Activated naive CD4-positive, alpha-beta T cell treated with anti-CD3 and anti-CD28 coated beads, Interleukin-2, amount 50 U/mL, for 72 hours (primary cell): ENCODE data around the gene DAPK3. TPM values are rescaled to one million over a fixed set of nuclear protein-coding genes. Genes with fewer than 3 reads are reported as not detected.
A peak's percentile ranks its signal among the peaks of the same experiment; 100 is the strongest.
"Not testable (repeated sequence)": the region's sequence is repeated elsewhere in the genome, so short reads cannot be mapped to it uniquely, and the experiment has no call there.

Experiments
- ATAC-seq, 2 donors: fragments of 150-1000 bp; cut with Tn5 transposase; 2 replicates each; pipeline ENCODE4 v1.10.0; 2021; ENCODE audit warnings: mild to moderate bottlenecking in 2 of 2, moderate library complexity in 2 of 2
- DNase-seq, 2 donors: peaks; one replicate each; pipeline ENCODE4 v3.0.0; 2021 to 2022; ENCODE audit warnings: low spot score in 2 of 2
- H3K27ac Mint-ChIP-seq, 2 donors: one replicate each; pipeline ENCODE4 v1.8.0; 2022; ENCODE audit warnings: mild to moderate bottlenecking in 2 of 2, mixed read lengths in 2 of 2
- H3K36me3 Mint-ChIP-seq, 2 donors: one replicate each; pipeline ENCODE4 v1.8.0; 2022; ENCODE audit warnings: mixed read lengths in 2 of 2
- H3K9me3 Mint-ChIP-seq, 2 donors: one replicate each; pipeline ENCODE4 v1.8.0; 2022; ENCODE audit warnings: mixed read lengths in 2 of 2
- total RNA-seq, 2 donors: library from RNA; stranded (reverse); gene quantifications; one replicate each; pipeline ENCODE4 v1.2.3, GENCODE V29; 2022

DAPK3 gene
- 10 to 100 TPM; 28.4 to 61.4 TPM for total RNA-seq

DNA sequence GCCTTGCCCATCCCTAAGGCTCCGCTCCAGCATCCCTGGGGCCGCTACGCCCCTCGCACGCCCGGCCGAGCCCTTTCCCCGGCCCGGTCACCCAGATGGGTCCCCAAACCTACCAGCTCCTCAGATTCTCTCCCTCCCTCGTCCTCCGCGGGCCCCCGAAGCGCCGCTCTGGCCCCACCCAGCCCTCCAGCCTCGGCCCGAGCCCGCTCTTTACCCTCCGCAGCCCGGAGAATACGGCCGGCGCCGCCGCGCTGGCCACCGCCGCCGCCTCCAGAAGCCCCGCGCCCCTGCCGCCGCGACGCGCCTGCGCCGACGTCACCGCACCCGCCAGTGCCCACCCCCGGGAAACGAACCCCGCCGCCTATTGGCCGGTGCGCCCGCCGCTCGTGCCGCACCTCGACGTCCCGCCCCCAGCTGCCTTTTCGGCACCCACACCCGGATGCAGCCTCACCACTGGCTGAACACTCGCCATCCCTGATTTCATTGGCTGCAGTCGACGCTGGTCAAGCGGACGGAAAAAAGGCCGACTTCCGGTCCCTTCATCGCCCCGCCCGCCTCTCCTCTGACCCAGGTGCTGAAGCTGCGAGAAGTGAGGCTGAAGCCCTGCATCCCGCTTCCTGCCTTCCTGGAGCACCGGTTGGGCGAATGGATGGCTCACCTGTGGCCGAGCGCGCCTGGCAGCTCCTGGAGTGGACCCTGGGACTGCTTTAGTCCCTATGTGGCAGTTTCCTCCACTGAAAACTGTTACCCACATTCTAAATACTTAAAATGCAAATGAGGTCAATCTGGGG, at the start of gene DAPK3:
TSS of gene DAPK3 (minus strand) at position 292 of the 791 bp plus-strand sequence. CDS start 1,364 bp downstream, outside the sequence.
- peak within 1 kb of the TSS; percentile 94 to 97 for H3K27ac Mint-ChIP-seq
- ATAC-seq (peak; percentile 81 to 97), DNase-seq (peak; percentile 96 to 98)
- no peaks in the 10 kb centered on the region for H3K9me3 Mint-ChIP-seq
- peaks cover 8 to 10% of the 10 kb centered on the region in 2 donors for H3K36me3 Mint-ChIP-seq

DNA sequence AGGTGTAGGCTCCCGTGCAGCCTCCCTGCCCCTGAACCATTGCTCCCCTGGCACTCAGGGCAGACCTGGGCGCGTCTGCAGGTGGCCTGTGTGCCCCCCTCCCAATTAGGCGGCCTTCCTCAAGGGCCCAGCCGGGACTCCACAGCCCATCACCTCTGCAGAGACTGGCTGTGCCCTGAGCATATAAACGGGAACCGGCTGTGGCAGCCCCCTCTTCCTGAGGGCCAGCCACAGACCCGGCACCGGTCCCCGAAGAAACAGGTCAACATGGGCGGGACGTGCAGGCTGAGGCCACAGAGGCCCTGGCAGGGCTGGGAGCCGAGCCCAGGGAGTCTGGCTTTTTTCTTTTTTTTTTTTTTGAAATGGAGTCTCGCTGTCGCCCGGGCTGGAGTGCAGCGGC, 48.7 kb upstream of the DAPK3 start:
- Mint-ChIP-seq H3K9me3 (no peaks in the 10 kb centered on the region), H3K36me3 (peaks cover 0 to 5% of the 10 kb centered on the region in 2 donors), H3K27ac (no peak overlapping the region)
- ATAC-seq (no peak), DNase-seq (no peak)

DNA sequence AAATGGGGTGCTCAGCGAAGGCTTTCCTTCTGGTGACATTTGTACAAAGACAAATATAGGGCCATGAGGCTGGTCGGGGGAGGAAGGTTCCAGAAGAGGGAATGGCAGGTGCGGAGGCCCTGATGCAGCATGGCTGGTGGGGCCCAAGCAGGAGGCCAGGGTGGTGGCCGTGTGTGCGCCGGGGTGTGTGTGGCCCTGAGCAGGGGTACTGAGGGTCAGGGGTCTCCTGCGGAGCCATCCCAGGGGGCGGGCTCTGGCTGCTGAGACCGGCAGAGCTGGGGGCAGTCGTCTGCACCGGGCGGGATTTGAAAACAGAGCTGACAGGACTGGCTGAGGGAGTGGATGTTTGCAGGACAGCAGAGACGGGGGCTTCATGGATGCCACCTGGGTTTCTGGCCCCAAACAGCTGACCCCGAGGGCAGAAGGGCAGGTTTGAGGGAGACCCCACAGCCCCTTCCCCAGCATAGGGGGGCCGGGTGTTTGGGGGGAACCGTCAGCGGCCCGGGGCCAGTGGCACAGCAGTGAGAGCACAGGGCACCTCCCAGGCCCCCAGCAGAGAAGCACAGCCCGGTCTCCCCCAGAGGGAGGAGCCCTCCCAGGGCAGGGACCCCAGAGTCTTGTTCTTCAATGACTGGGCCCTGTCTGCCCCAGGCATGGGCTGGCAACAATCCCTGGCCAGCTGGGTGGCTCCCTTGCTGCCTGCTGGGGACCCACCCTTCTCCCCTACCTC, 48.0 kb upstream of the DAPK3 start:
- DNase-seq (no peak), ATAC-seq (no peak)
- Mint-ChIP-seq H3K27ac (peak overlapping the region; percentile 39 to 86), H3K36me3 (peaks cover 0 to 5% of the 10 kb centered on the region in 2 donors), H3K9me3 (no peaks in the 10 kb centered on the region)

DNA sequence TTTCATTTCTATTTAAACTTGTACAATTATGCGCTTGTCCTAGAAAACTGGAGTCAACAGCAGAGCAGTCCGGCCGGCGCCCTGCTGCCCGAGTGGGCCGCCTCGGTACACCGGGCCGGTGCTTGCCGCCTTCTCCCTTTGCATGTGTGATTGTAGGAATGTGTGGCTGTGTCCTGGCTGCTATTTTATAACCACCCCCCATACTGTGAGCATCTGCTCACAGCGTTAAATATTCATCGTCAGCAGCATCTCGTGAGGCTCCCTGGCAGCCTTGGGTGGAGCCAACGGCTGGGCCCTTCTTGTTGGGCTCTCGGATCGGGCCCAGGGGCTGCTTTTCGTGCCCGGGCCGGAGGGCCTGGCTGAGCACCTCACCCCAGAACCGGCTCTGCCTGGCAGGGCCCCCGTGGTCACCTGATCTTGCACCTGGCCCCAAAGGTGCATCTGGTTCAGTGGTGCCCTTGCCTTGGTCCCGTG, 47.3 kb upstream of the DAPK3 start:
- H3K27ac Mint-ChIP-seq: peak overlapping the region; percentile 39 to 86
- no peak for DNase-seq

DNA sequence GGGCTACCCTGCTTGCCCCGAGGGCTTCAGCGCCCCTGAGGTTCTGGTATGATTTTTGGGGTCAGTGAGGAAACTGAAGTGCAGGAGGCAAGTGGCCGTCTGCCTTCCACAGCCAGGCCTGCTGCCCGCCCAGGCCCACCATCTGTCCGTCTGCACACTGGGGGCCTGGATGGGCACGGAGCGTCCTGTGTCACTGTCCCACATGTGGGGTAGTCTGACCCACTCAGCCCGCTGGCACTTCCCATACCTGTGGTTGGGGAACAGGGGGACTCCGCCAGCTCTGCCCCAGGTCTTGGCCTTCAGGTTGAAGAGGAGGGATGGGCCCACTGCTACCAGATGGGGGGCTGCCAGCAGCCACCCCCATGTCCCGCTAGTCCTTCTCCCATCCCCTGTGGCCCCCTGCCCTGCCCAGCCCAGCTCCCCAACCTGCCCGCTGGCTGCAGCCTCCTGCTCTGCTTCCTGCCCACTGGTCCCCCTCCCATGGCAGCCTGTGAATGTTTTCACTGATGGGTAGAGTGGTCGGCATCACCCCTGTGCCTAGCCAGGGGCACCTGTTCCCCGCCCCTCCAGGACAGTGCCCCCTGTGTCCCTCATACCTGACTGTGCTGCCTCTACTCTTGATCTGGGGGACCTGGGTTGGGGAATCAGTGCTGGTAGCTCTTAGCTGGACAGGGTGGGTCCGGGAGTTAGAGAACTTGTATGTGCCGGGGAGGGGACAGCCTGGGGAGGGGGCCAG, 46.2 kb upstream of the DAPK3 start:
- Mint-ChIP-seq H3K36me3 (peaks cover 0 to 3% of the 10 kb centered on the region in 2 donors), H3K27ac (no peak overlapping the region), H3K9me3 (no peaks in the 10 kb centered on the region)
- ATAC-seq (no peak), DNase-seq (no peak)

More for the DNA sequence above, 47.3 kb upstream of the DAPK3 start:
- H3K36me3 Mint-ChIP-seq: peaks cover 0 to 5% of the 10 kb centered on the region in 2 donors
- ATAC-seq: no peak
- H3K9me3 Mint-ChIP-seq: no peaks in the 10 kb centered on the region

DNA sequence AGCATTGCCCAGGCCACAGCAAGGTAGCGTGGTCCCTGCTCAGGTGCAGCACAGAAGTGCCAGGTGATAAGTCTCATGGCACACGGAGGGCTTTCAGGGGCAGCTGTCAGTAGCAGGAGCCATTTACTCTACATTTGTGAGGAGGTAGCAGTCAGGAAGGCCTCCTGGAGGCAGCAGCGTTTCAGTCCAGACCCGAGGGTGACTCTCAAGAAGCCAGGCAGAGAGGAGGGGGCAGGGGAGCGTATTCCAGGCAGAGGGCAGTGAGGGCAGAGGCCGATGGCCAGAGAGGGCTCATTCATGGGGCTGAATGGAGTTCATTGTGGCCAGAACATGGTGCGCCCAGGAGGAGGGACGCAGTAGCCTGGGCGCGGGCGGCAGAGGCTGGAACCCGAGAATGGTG, 45.6 kb upstream of the DAPK3 start:
- Mint-ChIP-seq H3K27ac (no peak overlapping the region), H3K36me3 (no peaks in the 10 kb centered on the region)
- no peak for DNase-seq

DNA sequence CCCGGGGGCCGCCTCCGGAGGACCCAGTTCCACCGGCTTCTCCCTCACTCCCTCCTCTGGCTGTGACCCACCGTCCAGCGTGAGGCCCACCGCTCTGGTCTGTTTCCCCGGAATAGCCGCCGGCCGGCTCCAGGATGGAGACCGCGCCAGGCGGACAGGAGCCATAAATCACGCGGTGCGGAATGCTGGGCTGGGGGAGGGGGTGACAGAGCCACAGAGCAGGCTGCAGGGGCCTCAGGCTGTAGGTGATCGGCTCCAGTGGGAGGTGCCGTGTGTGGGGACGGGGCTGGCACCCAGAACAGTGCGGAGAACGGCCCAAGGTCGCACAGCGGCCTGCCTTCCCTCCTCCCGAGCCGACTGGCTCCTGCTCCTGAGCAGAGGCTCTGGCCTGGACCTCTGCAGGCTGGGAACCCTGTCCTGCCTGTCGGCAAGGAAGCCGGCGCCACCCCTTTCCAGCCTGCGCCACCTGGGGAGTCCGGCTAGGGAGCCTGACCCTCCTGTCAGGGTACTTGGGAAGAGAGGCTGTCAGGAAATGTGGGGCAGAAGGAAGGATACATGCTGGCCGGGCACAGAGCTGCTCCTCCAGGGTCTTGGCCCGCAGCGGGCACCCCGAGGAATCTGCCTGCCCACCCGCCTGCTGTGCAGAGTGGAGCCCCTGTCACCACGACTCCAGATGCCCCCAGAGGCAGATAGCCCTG, 45.0 kb upstream of the DAPK3 start:
- ATAC-seq: no peak
- Mint-ChIP-seq H3K36me3 (no peaks in the 10 kb centered on the region), H3K9me3 (no peaks in the 10 kb centered on the region), H3K27ac (no peak overlapping the region)
- no peak for DNase-seq

More for the DNA sequence above, 45.6 kb upstream of the DAPK3 start:
- no peak for ATAC-seq
- no peaks in the 10 kb centered on the region for H3K9me3 Mint-ChIP-seq

DNA sequence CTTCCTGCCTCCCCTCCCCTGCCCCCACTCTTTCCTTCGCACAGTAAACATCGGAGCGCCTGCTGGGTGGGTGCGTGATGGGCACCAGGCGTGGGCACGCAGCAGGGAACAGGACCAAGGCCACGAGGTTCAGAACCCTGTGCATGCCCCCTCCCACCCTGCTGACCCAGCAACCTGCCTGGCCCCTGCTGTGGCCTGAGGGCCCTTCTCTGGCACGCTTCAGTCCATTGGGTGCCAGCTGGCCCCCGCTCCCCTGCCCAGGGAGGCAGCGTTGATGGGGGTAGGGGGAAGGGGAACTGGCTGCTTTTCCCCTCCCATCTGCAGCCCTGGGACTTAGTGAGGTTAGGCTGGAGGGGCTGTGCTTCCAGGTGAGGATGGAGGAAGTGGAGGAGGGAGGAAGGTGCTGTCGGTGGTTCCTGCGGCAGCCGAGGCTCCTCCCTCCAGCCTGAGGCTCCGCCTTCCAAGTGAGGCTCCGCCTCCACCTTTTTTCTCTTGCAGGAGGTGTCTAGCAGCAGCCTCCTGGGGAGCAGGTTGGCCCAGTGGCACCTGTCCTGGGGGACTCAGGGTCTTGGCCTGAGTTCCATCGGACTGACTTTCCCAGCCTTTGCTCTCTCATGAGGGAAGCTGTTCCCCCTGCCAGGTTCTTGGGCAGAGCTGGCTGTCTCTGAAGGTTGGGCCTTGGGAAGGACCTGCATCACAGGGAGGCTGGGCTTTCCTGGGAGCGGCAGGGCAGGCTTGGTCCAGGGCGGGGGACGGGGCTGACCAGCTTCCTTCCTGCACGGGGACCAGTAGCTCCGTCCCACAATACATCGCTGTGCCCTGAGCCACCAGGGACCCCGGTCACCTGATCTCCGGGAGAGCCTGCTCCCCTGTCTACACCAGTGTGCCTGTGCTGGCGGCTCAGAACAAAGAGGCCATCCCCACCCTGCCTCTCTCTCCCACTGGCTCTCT, 43.9 kb upstream of the DAPK3 start:
- Mint-ChIP-seq H3K27ac (no peak overlapping the region), H3K9me3 (no peaks in the 10 kb centered on the region), H3K36me3 (no peaks in the 10 kb centered on the region)
- DNase-seq (peak in 1 of 2 donors; percentile 53), ATAC-seq (peak; percentile 15 to 59)

DNA sequence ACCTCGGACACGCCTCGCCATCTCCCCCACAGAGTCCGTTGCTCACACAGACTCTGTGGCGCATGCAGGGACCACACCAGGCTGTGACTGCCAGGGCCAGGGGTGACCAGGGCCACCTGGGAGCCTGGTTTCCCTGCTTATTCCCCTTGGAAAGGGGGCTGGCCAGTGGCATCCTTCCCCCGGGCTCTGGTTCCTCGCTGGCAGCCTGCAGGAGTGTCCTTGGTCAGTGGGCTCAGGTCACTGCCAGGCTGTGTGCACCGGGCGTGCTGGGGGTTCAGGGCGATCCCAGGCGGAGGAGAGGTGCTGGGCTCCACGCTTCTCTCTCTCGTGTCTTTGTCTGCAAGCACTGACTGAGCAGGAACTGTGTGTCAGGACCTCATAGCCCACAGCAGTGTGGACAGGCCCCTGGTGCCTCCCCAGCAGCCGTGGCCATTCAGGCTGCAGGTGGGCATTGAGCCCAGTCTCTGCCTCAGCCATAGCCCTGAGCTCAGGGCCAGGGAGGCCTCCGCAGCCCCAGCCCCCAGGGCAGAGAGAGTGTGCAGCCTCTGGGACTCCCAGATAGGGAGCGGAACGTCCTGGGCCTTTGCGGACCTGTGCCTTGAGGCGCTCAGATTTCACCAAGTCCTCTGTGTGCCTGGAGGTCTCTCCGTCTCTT, 43.1 kb upstream of the DAPK3 start:
- DNase-seq: no peak
- no peak for ATAC-seq
- Mint-ChIP-seq H3K9me3 (no peaks in the 10 kb centered on the region), H3K36me3 (no peaks in the 10 kb centered on the region), H3K27ac (no peak overlapping the region)

DNA sequence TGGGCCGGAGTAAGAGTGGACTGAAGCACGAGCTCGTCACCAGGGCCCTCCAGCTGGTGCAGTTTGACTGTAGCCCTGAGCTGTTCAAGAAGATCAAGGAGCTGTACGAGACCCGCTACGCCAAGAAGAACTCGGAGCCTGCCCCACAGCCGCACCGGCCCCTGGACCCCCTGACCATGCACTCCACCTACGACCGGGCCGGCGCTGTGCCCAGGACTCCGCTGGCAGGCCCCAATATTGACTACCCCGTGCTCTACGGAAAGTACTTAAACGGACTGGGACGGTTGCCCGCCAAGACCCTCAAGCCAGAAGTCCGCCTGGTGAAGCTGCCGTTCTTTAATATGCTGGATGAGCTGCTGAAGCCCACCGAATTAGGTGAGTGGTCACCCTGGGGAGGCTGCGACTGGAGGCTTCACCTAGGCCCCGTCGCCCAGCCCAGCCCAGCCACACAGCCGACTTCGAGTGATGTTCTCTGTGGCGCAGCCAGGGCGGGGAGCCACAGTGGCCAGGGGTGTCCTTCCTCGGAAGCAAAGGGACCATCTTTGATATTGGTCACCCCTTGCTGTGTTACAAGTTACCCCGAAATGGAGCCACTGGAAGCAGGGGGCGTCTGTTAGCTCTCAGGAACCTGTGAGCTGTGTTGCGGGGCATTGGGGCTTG, 42.2 kb upstream of the DAPK3 start:
- no peak for ATAC-seq
- no peak for DNase-seq
- no peak overlapping the region for H3K27ac Mint-ChIP-seq
- H3K36me3 Mint-ChIP-seq: peaks cover 7 to 8% of the 10 kb centered on the region in 2 donors
- H3K9me3 Mint-ChIP-seq: no peaks in the 10 kb centered on the region

DNA sequence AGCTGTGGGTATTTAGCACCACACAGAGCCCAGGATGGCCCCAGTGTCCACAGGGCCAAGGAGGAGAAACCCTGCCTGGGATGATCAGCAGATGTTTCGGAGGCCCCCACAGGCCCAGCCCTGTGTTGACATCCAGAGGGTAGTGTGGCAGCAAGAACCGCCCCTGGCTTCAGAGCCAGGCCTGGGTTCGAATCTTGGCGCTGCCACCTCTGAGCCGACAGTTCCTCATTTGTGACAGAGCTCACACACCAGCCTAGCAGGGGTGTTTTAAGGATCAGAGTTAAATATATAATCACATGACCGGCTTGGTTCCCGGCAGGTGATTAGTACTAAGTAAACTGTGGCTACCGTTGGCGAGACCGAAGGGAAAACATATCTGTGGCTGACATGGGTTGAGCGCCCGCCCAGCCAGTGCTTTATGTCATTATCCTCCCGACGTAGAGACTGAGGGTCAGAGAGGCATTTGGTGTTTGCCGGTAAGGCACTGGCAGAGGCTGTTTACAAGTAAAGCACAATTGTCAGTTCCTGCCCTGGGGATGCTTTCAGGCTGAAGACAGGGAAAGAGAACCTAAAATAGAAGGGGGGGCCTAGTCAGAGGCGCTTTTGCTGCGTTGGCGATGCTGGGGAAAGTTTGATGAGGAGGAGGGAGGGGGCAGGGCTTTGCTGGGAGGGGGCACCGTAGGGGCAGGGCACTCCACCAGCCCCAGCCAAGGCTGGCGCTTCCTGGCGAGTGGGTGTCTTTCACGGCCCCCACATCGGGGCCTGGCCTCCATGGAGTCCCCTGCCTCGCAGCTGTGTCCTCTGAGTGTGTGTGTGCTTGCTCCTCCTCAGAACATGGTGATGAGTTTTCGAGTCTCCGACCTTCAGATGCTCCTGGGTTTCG, 41.4 kb upstream of the DAPK3 start:
- Mint-ChIP-seq H3K9me3 (no peaks in the 10 kb centered on the region), H3K36me3 (peaks cover 7 to 8% of the 10 kb centered on the region in 2 donors), H3K27ac (peak overlapping the region in 1 of 2 donors; percentile 30)
- ATAC-seq (no peak), DNase-seq (no peak)

DNA sequence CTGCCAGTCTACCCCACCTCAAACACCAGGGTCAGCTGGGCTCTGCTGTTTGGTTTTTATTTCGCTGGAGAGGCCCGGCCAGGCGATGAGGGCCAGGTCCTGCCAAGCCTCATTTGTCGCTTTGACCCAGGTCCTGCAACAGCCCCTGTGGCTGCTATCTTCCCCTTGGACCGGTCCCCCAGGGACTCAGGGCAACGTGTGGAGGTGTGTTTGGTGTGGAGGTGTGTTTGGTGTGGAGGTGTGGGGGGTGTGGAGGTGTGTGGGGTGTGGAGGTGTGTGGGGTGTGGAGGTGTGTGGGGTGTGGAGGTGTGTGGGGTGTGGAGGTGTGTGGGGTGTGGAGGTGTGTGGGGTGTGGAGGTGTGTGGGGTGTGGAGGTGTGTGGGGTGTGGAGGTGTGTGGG, 40.5 kb upstream of the DAPK3 start:
- not testable (repeated sequence) for H3K9me3 Mint-ChIP-seq, ATAC-seq, H3K36me3 Mint-ChIP-seq, DNase-seq
- H3K27ac Mint-ChIP-seq: peak overlapping the region in 1 of 2 donors; percentile 83

DNA sequence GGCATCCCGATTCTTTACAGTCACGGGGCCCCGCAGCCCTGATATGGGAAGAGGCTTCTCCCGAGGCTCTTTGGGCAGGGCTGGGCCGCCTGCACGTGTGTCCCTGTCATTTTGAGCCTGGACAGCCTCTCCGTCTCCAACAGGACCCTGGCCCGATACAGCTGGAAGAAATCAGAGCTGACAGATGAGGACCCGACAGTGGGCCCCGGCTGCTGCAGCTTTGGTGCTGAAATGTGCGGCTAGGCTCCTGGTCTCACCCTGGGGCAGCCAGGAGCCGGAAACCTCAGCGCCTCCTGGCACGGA, 39.9 kb upstream of the DAPK3 start:
- Mint-ChIP-seq H3K27ac (no peak overlapping the region), H3K36me3 (peaks cover 7 to 8% of the 10 kb centered on the region in 2 donors), H3K9me3 (no peaks in the 10 kb centered on the region)
- ATAC-seq (no peak), DNase-seq (no peak)
